Germinal center (tissue), 1 donor: ENCODE results near the gene PODNL1.
"Not testable (repeated sequence)": the region's sequence is repeated elsewhere in the genome, so short reads cannot be mapped to it uniquely, and the experiment has no call there.

Source experiments
- DNase-seq: peaks from one replicate; pipeline ENCODE4 v3.0.0; 2012; ENCODE audit warnings: mixed read lengths, low spot score

The PODNL1 gene

GRCh38 chr19:13938301-13939064 lies at the start of gene PODNL1:
TSS of gene PODNL1 (minus strand) at chr19:13938417. CDS start at chr19:13938181, 236 bp downstream.
- DNase-seq, result no peak

- DNase-seq, result no peak
Measured at GRCh38 chr19:13987101-13987890, 49.1 kb upstream of the PODNL1 start.

GRCh38 chr19:13986348-13986904 lies 48.2 kb upstream of the PODNL1 start:
- DNase-seq, result peak; percentile 98

GRCh38 chr19:13985771-13986347 lies 47.6 kb upstream of the PODNL1 start:
- DNase-seq, result peak; percentile 65

GRCh38 chr19:13984875-13985741 lies 46.9 kb upstream of the PODNL1 start:
- peak; percentile 56 for DNase-seq

- no peak for DNase-seq
Measured at GRCh38 chr19:13984186-13984585, 46.0 kb upstream of the PODNL1 start.

- peak; percentile 40 for DNase-seq
Measured at GRCh38 chr19:13983213-13983889, 45.1 kb upstream of the PODNL1 start.

GRCh38 chr19:13982773-13983172 lies 44.6 kb upstream of the PODNL1 start:
- no peak for DNase-seq

GRCh38 chr19:13981988-13982501 lies 43.8 kb upstream of the PODNL1 start:
- no peak for DNase-seq

- no peak for DNase-seq
Measured at GRCh38 chr19:13981467-13981866, 43.2 kb upstream of the PODNL1 start.

- no peak for DNase-seq
Measured at GRCh38 chr19:13981021-13981420, 42.8 kb upstream of the PODNL1 start.

GRCh38 chr19:13980340-13980739 lies 42.1 kb upstream of the PODNL1 start:
- DNase-seq, result no peak

- no peak for DNase-seq
Measured at GRCh38 chr19:13979686-13980085, 41.5 kb upstream of the PODNL1 start.

- no peak for DNase-seq
Measured at GRCh38 chr19:13979244-13979615, 41.0 kb upstream of the PODNL1 start.

GRCh38 chr19:13978351-13979243 lies 40.4 kb upstream of the PODNL1 start:
- DNase-seq, result peak; percentile 20

GRCh38 chr19:13977803-13978202 lies 39.6 kb upstream of the PODNL1 start:
- DNase-seq, result no peak

GRCh38 chr19:13976446-13976845 lies 38.2 kb upstream of the PODNL1 start:
- no peak for DNase-seq

GRCh38 chr19:13975870-13976269 lies 37.7 kb upstream of the PODNL1 start:
- DNase-seq, result no peak

- peak; percentile 58 for DNase-seq
Measured at GRCh38 chr19:13974073-13974472, 35.9 kb upstream of the PODNL1 start.

GRCh38 chr19:13973479-13973878 lies 35.3 kb upstream of the PODNL1 start:
- not testable (repeated sequence) for DNase-seq
